Adrenal gland (tissue), 5 donors: ENCODE results near the gene PKNOX2.

ENCODE experiments used
- CTCF ChIP-seq, 6 experiments: fragments of 450-650 bp in 4 of 6; fragments of 200-600 bp in 2 of 6; sonication (generic) in 1 of 6; IDR thresholded peaks; 1 replicate in 5 of 6; 2 replicates in 1 of 6; pipeline versions ENCODE4 v1.5.1 to v1.8.0; 2016 to 2021; ENCODE audit warnings: antibody characterized with exemption in 6 of 6, mild to moderate bottlenecking in 2 of 6, moderate library complexity in 1 of 6
- POLR2A ChIP-seq, 2 donors: fragments of 450-650 bp; IDR thresholded peaks; one replicate each; pipeline ENCODE4 v1.6.1; 2017; ENCODE audit warnings: antibody characterized with exemption in 2 of 2, mild to moderate bottlenecking in 2 of 2, moderate library complexity in 1 of 2
- donor health status: DM: no; HTN: no; CAD: no.

GRCh38 chr11:125273519-125274000 lies 109.0 kb downstream of the PKNOX2 start:
- TF ChIP-seq POLR2A (IDR thresholded peaks at IDR 0.05) (no peak), CTCF (IDR thresholded peaks at IDR 0.05) (no peak)
